Activated T-helper 1 cell treated with anti-CD3 and anti-CD28 coated beads, Interleukin-2, amount 50 U/mL, for 16 hours (primary cell): ENCODE results near the gene TRUB1.
"Not testable (repeated sequence)": the region's sequence is repeated elsewhere in the genome, so short reads cannot be mapped to it uniquely, and the experiment has no call there.

Experiments used
- DNase-seq, 2 donors: peaks; one replicate each; pipeline ENCODE4 v3.0.0-alpha.2; 2020; ENCODE audit warnings: low read depth in 1 of 2, low spot score in 1 of 2

Gene TRUB1

DNA sequence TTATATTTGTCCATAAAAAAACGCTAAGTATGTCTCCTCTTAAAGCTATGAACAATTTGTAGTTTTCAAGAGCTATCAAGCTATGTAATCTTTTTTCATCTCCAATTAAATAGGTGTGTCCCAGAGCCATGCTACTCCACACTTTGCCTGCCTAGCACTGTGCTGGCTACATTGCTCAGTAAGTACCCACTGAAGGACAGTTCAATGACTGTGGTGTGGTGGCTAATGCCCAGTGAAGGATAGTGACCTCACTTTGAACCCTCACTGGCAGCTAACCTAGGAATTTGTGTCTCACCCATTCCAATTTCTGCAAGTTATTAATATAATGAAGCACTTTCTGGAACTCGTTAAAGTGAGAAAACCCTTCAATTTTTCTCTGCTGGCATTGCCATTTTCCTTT lies 14.4 kb upstream of the TRUB1 start:
- DNase-seq: no peak

DNA sequence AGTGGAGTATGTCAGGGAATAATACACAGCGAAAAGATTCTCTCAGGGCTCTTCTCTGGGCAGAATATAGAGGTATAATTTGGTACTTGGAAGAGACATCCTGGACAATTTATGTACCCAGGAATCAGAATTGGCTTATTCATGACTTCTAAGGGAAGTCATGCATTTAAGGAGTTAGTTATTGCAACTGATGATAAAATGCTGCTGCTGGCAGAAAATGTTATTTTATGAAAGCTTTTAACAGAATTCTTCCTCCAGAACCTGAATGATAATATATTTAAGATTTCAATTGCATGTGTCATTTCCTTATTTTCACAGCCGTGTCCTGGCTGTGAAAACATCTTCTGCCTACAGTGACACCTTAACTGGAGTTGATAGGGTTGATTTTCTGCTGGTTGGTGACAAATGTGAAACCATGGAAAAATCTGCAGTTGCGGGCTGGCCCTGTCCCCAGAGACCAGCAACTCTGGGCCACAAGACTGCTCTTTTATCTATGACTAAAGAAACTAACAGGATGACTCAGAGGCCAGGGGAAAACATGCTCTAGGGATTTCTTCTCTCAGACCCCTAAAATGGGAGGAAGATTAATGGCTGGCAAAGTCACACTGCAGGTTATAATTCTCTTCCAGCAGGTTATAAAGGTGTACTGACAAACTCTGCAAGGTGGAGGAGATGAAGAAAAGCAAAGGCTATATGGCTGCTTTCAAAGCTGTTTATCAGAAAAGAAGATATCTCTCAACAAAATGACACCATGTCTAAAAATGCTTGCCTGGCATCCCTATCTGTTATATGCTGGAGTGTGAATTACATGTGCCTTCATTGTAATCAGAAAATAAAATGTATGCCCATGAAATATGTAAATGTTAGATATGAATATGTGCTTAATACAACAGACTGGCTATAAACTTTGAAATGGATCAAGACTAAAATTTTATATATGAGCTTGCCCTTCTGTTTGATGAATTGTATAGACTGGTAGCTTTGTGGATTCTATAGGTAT lies 12.1 kb upstream of the TRUB1 start:
- no peak for DNase-seq

DNA sequence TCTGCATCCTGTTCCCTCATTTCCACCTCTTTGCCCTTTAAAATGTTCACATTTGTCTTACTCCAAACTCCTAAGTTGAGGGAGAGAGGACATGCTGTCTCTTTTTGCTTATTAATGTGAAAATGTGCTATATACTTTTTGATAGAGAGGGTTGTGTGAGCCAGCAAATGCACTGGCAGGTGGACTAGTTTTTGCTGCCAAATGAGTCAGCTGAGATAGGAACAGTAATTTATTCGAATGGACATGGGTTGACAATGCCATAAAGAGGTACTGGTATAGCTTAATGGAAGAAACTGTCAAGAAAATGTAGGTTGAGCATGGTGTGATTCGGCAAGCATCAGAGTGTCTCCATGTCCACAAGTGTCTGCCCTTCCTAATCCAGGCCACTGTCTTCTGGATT lies 9.2 kb upstream of the TRUB1 start:
- no peak for DNase-seq

DNA sequence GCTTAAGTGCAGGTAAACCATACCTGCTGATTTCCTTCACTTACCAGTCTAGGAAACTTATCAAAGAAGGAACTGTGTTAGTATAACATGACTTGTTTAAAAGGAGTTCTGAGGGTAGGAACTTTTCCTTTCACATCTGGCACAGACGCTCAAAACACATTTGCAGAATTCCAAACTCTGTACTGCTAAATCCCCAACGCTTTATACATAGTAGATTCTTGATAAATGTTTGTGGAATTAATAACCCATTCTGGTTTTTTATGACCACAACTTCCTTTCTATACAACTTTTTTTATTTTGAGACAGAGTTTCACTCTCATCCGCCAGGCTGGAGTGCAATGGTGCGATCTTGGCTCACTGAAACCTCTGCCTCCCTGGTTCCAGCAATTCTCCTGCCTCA lies 7.7 kb upstream of the TRUB1 start:
- DNase-seq: no peak

DNA sequence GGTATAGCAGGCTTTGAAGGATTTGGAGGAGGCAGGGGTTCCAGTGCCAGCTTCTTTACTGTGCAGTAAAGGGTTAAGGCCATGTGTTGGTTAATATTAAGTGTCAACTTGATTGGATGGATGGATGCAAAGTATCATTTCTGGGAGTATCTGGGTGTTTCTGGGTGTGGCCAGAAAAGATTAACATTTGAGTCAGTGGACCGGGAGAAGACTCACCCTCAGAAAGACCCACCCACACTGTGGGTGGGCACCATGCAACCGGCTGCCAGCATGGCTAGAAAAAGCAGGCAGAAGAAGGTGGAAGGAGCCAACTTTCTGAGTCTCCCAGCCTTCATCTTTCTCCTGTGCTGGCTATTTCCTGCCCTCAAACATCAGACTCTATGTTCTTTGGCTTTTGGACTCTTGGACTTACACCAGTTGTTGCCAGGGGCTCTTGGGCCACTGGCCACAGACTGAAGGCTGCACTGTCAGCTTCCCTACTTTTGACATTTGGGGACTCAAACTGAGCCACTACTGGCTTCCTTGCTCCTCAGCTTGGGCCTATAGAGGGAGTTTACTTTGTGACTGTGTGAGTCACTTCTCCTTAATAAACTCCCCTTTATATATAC lies 6.8 kb upstream of the TRUB1 start:
- no peak for DNase-seq

DNA sequence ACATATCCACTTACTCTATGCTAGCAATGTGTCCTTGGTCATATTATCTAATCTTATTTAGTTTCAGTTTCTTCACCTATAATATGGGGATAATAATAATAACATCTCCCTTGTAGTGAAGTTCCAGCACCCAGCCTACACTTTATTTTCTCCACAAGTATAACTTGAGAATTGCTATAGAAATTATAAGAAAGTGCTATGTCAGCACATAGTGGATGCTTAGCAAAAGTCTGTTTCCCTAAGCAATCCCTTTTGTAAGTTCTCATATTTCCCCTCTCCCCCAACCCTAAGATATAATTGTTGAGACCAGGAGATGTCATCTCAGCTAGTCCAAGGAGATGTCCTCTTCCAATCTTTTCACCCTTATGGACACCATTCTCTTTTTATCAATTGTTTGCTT lies 5.8 kb upstream of the TRUB1 start:
- no peak for DNase-seq

DNA sequence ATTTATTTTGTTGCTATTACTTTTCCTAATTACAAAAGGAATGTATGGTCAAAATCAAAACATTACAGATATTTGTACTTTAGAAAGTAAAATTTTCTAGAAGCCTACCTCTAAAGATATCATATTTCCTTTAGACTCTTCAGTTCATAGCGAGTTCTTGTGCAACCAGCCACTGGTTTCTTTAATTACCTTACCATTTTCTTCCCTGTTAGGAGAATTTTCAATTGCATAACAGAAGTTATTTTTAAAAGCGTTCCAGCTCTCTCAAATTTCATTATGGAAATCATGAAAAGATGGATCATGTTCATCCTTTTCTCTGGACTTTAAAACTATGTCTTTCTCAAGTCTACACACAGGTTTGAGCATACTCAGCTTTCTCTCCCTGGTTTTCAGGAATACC lies 5.0 kb upstream of the TRUB1 start:
- DNase-seq: no peak

DNA sequence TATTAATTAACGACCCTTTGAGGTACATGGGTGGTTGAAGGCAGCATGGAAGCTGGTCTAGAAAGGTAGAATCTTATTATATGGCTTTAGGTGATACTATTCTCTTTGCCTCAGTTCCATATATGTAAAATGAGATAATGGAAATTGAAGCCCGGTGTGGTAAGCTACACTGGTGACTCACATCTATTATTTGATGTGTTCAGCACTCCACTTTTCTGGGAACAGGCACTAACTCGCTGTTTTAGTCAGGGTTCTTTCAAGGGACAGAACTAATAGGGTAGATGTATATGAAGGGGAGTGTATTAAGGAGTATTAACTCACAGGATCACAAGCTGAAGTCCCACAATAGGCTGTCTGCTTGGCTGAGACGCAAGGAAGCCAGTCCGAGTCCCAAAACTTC lies 4.4 kb upstream of the TRUB1 start:
- no peak for DNase-seq

DNA sequence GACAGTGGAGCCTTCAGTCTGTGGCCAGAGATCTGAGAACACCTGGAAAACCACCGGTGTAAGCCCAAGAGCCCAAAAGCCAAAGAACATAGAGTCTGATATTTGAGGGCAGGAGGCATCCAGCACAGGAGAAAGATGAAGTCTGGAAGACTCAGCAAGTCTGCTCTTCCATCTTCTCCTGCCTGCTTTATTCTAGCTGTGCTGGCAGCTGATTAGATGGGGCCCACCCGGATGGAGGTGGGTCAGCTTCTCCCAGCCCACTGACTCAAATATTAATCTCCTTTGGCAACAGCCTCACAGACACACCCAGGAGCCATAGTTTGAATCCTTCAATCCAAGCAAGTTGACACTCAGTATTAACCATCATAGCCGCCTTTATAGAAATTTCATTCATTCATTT lies 4.0 kb upstream of the TRUB1 start:
- DNase-seq: not testable (repeated sequence)

DNA sequence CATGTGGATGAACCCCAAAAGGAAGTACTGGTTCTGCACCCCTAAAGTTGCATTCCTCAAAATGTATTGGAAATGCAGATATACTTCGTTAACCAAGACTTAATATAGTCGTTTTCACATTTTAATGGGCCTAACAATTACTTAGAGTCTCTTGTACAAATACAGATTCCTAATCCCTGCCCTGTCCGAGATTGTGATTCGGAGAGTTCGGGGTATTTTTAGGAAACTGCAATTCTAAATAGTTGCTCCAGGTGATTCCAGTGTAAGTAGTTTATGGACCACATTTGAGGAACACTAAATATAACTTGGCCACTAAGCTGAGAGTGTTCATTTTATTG lies 830 bp downstream of the TRUB1 start:
- DNase-seq: no peak

DNA sequence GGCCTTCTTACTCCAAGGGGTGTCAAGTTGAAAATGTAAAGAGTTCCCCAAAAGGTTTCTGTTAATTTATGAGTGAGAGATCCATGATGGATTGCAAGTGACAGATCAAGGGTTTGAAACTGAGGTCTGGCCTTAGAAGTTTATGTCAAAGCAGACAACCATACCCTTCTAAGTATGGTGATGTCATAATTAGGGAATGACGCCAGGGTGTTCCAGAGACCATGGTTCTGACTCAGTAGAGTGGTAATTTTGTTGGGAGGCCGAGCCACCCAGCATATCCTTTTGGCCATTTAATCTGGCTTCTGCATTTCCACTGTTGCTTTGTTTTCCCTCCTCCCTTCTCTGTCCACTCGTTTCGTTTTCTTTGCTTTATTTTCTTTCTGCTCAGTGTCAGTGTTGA lies 2.7 kb downstream of the TRUB1 start:
- no peak for DNase-seq

DNA sequence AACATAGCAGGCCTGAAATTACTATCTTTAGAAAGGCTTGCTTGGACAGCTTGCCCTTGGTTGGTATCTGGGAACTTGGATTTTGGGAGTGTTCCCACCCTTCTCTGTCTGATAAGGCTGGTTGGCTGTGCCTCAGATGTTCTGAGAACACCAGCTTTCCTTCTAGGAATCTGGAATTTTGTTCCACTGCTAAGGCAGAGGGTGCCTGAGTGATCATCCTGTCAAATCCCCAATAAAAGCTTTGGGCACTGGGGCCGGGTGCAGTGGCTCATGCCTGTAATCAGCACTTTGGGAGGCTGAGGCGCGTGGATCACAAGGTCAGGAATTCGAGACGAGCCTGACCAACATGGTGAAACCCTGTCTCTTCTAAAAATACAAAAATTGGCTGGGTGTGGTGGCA lies 5.0 kb downstream of the TRUB1 start:
- no peak for DNase-seq

DNA sequence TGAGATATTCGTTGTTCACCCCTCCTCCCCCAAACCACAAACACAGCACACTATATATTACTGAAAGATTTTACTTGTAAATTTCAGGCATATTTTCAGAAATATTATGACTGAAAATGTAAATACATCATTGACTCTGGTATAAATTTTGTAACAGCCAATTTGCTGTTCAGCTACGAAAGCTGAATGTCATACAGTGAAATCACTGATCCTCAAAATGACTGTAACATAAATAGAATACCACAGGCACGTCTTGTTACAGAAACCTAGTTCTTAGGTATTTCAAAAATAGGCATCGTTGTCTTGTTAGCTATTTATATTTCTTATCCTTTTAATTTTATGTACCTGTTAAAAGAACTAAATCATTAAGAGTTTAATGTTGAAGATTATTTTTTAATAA lies 15.1 kb downstream of the TRUB1 start:
- DNase-seq: no peak

DNA sequence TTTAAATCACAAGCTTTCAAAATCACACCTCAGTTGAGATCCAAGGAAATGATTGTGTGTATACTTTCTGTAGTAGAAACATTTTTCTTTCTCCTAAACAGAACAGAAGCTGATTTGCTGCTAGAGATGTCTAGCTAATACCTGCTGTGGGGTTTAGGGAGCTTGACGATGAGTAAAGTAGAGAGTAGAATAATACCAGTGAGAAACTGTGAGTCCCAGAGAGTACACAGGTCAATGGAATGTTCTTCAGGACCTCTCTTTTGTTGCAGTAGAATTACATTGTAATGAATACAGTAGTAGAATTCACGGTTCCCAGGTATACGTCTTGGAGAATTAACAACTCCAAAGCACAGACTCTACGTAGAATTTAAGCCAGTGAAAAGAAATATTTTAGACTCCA lies 18.0 kb downstream of the TRUB1 start:
- DNase-seq: no peak

DNA sequence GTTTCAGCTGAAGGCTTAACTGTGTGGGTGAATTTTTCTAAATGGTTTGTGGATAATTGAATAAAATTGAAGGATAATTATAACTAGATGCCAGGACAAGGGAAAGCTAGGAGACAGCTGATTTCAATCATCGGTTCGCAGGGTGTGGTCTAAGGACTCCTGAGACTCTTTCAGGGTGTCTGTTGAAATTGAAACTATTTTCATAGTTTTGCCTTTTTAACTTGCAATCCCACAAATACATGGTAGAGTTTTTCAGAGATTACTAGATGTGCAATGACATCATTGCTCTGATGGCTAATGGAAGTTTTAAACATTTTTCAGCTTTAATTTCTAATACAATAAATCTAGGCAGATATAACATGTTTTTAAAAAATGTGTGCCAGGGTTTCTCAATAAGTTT lies 18.5 kb downstream of the TRUB1 start:
- no peak for DNase-seq

DNA sequence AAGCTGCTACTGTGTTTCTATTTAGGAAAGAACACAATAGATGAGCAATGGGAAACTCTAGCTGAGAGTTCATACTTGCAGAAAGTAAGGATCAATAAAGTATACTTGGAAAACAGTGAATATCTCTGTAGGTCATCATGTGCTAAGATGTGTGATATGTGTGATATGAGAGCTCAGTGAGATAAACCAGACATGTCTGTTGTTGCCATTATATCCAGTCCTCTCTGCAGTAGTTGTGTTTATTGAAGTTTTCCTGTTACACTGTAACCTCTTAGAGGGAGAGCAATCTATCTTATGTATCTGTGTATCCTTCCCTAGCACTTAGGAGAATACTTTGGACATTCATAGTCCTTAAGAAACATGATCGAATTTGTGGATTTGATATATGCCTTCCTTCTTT lies 19.1 kb downstream of the TRUB1 start:
- DNase-seq: no peak

DNA sequence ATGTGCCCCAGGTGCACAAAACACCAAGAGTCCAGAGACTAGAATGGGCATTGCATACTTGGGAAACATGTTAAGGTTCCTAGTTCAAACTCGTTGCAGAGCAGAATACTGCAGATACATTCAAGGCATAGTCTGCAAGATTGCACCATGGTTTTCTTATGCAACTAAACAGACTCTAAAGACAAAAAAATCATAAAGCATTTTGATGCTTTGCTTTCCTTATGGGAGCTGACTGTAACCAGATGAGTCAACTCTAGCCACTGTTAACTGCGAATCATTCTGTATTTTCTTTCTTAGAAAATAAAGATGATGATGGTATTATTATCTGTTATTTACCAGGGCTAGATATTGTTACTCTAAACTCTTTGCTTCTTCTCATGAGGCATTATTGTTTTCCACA lies 19.7 kb downstream of the TRUB1 start:
- DNase-seq: no peak

DNA sequence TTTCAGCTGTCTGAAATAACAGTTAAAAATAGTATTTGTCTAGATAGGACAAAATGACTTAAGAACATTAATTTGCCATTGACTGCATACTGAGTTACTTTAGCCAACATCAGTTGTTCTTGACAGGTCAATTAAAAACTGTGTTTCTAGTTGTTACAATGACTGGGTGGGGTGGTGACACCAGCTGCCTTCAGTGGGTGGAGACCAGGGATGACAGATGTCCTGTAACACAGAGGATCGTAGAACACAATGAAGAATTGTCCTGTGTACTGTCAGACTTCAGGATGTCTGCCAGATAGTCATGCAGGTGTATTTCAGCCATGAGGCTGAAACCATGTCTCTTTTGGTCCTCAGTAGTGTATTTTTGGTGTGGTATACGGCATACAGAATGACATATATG lies 24.4 kb downstream of the TRUB1 start:
- no peak for DNase-seq

DNA sequence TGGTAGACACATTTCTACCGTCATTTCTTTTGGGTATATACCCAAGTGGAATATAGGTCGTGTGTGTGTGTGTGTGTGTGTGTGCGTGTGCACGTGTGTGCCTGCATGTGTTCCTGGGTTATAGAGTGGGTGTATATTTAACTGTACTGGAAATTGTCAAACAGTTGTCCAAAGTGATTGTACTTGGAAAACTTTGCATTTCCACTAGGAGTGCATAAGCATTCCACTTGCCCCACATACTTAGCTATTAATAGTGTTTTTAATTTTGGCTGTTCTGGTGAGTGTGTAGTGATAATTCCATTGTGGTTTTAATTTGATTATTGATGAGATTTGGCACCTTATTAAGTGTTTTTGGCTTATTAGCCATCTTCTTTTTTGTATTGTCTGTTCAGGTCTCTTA lies 25.9 kb downstream of the TRUB1 start:
- DNase-seq: no peak

DNA sequence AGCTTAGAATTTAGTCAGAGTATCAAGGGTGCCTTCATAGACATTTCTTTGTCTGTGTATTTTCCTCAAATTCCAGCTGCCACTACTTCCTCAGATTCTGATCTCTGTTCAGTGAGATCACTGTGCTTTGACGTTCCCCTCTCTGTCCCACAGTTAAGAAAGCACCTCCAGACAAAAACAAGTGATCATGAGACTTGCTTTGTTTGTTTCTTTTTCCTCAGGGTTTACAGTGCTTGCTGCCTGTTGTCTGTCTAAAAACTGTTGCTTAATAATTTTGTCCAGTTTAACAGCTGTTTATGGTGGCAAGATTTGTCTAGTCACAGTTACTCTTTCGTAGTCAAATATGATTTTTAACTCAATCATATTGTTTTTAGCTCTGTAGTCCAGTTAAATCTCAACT lies 29.1 kb downstream of the TRUB1 start:
- DNase-seq: no peak

DNA sequence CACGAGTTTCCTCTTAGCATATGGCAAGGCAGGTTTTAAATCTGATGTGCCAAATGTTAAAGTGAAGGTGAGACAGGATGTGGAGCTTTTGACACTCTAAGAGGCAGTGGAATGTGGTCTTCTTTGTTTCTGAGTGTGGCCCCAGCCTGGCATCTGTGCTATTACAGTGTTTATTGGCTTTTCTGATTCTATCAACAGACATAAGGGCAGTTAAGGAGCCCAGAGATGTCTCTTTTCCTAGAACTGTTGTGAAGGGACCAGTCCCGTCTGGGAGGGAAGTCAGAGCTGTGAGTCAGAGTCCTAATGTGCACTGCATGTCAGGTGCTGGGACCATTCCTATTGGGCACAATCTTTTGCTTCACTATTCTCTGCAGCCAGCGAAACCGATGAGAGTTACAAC lies 32.5 kb downstream of the TRUB1 start:
- DNase-seq: no peak

DNA sequence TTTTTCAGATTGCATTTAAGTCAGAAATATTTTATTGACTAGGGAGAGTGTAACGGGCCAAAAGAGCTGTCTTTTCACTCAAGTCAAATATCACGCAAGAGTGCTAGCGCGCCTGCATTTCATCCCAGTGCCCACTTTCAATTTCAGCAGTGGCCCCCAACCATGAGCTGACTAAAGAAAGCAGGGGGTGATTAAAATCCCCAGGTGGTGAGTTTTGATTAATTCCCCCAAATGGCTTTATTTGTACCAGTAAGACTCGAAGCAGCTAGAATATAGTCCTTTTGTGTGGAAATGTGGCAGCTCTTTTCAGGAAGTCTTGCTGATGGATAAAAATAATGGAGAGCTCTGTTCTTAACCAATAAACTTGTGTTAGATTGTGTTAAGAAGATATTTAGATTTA lies 35.3 kb downstream of the TRUB1 start:
- no peak for DNase-seq

DNA sequence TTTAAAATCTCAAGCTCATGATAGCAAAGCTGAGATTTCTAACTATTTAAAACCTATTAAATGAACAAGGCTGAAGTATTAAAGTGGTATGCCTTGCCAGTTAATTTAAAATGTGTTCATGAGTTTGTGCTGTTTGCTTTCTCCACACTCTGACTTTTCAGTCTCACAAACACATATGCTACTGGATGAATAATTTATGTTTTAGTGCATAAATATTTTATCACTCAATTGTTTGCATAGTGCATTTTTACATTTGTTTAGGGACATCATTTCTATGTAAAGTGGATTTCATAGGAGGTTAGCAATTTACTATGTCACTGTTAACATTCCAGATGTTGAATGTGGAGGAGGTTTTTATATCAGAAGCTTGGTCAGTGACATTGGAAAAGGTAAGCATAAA lies 36.0 kb downstream of the TRUB1 start:
- DNase-seq: no peak
